Glomerular visceral epithelial cell (primary cell): ENCODE measurements around the gene CDH4.

Experiments used
- DNase-seq: peaks from one replicate; pipeline ENCODE4 v3.0.0-alpha.2; 2016; ENCODE audit errors: extremely low spot score

CDH4 gene

DNA sequence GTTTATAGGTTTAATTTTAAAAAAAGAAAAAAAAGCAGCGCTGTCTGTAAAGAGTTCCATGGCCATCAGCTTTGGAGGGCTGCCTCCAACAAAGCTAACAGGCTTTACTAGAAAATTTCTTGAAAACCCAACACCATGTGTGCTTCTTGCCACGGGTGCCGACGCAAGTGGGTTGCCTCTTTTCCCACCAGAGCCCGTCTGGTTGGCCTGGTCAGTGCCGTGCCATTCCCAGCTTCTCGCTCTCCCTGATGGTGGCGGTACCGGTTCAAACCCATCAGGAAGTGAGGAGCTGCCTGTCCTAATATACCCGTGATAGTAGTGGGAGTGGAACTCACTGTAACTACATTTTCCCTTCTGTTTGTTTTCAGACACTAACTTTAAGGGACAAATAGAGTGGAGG is 73.7 kb downstream of the CDH4 start:
- DNase-seq: no peak

DNA sequence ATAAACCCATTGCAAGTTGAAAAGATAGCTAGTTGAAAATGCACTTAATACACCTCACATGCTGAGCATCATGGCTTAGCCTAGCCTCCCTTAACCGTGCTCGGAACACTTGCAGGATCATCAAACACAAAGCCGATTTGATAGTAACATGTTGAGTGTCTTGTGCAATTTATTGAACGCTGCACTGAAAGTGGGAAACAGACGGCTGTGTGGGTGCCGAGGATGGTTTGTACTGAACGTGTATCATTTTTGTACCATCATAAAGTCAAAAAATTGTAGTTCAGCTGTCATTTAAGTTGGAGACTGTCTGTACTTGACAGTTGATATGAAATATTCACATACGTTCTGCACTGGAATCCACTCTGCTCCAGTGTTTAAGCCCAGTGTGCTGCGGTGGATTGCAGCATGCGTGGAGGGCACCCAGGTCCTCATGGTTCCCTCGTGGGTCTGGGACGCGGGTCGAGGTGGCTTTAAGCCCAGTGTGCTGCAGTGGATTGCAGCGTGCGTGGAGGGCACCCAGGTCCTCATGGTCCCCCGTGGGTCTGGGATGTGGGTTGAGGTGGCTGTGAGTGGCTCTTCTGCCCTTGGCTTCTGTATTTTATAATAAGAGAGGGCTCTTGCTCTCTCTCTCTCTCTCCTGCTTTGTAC is 77.0 kb downstream of the CDH4 start:
- no peak for DNase-seq

DNA sequence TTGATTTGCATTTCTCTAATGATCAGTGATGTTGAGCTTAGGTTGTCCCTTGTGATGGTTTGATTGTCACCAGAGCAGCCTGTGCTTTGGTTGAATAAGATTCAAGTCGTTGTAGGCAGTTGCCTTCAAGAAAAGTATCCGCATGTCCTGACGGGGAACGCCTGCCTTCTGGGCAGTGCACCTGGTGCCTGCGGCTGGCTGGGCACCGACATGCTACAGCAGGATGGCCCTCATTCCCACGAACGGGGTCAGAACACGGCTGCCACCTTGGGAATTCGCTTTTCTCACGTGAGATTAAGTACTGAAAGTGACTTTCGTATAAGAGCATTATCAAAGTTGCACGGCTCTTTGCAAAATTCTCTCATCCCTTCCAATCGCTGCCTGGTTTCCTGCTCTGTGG is 78.4 kb downstream of the CDH4 start:
- DNase-seq: no peak

DNA sequence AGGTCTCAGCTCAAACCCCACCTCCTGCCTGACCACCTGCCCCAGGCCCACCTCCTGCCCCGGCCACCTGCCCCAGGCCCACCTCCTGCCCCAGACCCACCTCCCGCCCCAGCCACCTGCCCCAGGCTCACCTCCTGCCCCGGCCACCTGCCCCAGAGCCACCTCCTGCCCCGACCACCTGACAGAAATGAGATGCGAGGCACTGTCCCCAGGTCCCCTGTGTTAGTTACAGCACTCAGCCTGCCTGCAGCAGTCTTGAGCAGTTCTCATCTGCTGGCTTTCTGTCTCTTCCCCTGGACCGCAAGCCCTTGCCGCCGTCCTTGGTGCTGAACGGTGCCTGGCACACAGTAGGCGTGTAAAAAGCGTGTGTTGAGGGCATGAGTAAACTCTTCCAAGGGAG is 79.5 kb downstream of the CDH4 start:
- peak; percentile 24 for DNase-seq

DNA sequence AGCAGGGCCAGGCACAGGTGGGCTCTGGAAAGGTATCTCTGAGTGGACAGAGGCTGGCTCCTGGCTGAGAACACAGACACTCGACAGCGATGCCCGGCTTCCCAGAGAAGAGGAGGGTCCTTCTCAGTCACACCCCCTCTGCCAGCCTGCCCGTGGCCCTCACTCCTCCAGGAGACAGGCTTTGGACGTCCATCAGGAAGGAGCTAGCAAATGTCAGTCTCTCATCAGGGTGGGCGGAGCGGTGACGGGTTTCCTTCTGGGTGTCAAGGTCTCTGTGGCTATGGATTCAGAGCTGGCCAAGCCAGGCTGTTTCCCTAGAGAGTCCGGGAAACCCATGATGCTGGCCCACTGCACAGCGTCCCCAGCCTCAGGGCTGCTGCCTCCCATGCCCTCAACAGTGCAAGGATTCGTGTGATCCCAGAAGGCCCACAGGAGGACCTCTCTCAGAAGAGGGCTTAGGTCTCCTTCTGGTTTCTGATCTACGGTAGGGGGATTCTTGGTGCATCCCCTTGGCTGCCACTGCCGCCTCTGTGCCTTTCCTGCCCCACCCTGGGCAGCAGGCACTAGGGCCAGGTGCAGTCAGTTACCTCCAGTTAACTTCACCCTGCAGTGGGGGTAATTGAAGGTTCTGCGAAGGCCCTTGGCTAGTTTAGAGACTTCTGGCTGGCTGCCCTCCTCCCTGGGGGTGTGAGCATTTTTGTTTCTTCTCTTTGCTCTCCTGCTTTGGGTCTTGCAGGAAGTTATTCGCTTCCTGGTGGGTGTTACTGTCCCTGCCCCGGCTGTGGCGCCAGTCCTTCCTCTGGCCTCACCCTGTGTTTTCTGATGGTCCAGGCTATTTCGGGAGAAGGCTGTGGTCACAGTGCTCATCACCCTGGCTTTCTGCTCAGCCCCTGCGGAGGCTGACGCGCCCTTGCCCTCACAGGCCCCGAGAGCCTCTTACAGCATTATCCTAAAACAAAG is 80.2 kb downstream of the CDH4 start:
- DNase-seq: no peak

DNA sequence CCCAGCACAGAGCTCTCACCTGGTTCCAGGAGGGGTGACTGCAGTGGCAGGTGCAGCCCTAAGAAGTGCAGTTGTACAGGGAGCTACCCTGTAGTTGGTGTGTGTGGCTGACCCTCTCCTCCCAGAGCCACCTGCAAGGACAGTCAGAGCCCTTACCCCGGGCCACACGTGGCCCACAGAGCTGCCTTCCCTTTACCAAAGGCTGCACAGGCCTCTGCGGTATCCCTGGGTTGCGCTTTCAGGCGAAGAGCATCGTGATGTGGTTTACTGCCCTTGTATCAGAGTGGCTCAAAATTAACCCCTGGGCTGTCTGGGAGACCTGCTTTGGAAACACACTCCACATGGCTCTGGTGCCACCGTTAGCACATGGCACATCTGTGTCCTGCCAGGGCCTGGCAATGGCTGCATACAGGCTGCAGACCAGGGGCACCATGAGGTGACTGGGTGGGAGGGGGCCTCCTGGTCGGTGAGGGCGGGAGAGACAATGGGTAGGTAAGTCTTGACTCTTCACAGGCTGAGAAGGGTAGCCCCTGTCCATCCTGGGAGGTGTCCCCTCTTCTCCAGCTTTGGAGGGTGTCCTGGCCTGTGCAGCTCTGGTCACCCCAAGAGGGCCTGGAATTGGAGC is 81.5 kb downstream of the CDH4 start:
- no peak for DNase-seq

DNA sequence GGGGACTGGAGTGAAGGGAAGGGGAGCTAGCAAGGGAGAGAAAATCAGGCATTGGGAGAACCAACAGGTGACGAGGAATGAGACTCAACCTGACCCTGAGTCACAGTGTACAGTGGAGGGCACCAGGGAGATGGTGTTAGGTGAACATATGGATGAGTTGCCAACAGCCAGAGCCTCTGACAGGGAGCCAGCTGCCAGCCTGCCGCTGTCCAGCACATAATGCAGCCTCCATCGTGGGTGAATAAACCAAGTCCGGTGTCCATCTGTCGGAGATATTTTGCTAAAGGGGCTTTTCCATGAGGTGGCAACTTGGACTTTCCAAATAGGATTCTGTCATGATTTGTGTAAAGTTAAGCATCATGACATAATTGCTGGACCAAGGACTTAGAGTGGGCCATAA is 88.1 kb downstream of the CDH4 start:
- no peak for DNase-seq

DNA sequence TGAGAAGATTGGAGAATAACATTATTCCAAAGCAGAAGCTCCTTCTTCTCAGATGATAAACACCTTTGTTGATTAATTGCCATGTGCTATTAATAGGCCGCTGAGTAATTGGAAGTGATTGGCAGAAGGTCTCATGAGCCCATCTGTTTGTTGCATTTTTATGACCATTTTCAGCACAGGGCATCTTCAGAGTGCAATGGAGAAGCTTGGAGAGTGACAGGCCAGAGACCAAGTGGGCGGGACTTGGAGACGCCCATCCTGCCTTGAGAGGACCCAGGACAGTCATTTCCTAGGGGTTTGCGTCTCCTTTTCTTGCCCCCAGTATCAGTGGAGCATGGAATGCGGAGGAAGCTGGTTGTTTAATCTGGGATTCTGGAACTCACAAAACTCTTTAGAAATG is 89.5 kb downstream of the CDH4 start:
- no peak for DNase-seq

DNA sequence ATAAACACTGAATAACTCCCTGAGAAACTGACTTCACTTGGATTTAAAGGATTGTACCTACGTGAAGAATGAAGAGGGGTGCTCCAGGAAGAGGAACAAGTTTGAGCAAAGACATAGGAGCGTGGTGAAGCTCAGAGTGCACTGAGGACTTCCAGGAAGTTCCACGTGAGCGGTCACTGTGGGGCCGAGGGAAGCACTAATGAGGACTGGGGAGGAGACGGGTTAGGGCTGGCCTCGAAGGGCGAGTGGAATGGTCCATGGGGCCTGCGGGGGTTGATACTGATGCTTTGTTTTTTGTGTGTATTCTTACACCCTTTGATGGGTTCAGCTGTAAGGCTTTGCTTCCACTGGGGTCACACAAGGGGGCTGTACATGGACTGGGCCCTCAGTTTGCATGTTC is 91.9 kb downstream of the CDH4 start:
- DNase-seq: no peak

DNA sequence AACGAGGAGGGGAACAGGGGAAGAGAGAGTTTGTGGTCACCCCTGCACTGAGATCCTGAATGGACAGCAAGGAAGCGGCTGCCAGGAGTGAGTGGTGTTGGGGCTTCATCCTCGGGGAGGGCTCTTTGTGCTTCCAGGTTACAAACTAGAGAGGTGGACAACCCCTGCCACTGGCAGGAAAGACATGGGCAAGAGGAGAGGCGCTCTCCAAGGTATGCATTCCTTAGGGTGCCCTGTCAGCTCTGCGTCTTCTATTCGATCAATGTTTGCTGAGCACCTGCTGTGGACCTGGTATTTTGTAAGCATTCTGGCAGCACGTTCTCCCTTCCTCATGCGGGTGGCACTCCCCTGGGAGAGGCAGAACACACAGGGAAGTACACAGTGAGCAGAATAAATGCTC is 93.6 kb downstream of the CDH4 start:
- no peak for DNase-seq

DNA sequence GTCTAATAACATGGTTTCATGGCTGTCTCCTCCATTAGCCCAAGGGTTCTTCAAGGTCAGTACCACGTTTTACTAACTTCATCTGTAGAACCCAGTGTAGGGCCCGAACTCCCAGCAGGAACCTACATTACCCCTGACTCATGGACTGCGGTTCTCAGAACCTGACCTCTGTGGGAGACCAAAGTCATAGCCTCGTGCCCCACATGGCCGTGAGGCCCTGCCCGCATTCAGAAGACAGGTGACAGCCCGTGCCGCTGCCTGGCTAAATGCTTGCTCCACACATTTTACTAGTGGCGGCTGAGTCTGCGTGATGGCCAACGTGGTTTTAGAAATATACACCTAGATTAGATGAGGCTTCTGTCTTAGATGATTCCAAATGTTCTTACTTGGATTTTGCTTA is 94.9 kb downstream of the CDH4 start:
- no peak for DNase-seq

DNA sequence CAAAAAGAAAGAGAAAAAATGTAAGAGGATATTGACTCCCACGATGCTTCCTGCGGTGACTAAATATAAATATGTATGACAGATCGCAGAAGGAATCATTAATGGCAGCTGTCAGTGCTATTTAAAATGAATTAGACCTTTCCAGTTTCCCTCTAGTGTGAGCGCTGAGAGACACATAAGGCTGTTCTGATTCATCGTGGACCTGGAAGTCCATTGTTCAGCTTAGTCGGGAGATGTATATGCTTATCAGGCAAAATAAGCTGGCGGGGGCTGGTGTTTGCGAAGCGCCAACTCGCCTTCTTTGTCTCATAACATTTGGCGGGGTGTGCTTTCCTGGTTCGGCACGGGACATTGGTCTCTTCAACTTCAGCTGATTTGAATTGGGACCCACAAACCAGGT is 95.4 kb downstream of the CDH4 start:
- DNase-seq: no peak

DNA sequence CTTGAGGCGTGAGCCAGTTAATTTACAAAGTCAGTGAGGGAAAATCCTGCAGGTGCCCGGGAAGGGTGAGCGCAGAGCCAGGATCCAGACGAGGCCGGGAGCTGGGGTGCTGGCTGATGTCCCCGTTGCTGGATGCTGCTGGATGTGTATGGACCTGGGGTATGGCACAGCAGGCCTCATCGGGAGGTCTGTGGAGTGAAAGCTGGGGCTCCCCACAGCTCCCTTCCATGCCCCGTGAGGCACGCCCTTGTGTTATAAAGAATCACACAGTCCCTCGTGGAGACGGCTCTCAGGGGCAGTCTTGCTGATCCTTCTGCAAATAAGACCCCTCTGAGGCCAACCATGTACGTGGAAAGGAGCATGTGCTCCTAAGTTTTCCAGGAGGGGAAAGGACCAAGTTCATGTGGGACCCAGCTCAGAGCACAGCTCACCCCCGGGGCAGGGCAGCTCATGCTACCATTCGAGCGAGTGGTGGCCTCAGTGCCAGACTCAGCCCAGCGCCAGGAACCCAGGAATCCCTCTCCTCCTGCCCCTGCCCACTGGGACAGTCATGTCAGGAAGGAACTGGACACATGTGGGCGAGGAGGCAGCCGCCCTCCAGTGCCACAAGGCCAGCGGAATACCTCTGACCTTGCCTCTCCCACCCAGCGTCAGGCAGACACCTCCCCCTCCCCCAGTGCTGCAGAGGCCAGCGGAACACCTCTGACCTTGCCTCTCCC is 97.5 kb downstream of the CDH4 start:
- DNase-seq: no peak

DNA sequence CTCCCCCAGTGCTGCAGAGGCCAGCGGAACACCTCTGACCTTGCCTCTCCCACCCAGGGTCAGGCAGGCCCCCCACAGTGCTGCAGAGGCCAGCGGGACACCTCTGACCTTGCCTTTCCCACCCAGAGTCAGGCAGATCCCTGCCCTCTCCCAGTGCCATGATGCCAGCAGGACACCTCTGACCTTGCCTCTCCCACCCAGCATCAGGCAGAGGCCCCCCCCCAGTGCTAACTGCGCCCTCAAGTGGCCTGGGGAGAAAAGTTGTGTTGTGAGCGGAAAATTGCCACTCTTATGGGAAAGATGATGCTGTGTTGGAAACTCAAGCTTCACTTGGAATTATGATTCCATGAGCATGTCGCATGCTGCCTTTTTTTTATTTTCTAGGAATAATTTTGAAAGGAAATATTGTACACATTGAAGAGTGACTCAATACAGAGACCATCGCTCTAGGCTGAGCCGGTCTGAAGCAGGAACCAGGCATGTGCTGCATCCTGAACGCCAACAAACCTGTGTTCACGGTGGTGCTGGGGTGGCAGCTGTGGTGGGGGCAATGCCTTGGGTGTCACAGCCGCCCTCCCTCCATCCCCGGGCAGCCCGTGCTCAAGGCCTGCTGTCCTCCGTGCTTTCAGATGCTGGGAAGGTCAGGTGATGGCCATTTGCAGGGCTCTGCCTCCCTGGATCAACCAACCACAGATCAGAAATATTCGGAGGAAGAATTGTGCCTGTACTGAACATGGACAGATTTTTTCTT is 98.6 kb downstream of the CDH4 start:
- DNase-seq: no peak

DNA sequence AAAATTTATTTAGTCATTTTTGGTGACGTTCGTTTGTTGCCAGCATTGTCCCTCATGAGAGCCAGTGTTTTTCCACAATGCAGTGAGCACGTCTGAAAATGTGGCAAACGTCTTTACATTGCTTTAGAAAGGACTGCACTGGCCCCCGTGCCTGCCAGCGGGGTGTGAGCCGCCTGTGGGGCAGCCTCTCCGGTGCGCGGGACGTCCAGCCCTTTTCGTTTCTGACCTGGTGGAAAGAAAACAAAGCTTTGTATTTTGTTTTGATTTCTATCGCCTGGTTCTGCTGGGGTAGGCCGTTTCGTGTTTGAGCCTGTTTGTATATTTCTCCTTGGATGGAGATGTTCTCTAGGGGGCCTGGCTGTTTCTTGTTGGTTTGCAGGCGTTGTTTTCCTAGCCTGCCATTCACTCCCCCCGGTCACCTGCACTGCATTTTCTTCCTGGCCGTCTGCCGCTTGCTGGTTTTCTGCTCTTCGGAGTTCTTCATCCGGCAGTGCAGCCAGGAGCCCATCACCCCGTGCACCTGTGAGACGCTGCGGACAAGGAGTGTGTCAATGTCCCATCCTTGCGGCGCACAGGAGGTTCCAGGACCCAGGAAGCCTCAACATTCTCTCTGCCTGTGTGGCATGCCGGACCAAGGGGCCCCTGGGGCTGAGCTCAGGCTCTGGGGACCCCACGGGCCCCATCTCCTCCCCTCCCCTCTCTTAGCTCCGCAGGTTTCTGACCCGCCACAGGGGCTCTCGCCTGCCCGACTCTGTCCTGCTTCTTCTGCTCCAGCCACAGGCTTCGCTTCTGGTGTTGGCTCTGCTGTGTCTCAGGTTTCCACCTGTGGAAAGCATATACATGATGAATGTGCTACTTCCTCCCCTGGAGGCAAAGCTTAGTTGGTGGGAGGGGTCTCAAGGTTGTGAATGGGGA is 100.5 kb downstream of the CDH4 start:
- DNase-seq: no peak

DNA sequence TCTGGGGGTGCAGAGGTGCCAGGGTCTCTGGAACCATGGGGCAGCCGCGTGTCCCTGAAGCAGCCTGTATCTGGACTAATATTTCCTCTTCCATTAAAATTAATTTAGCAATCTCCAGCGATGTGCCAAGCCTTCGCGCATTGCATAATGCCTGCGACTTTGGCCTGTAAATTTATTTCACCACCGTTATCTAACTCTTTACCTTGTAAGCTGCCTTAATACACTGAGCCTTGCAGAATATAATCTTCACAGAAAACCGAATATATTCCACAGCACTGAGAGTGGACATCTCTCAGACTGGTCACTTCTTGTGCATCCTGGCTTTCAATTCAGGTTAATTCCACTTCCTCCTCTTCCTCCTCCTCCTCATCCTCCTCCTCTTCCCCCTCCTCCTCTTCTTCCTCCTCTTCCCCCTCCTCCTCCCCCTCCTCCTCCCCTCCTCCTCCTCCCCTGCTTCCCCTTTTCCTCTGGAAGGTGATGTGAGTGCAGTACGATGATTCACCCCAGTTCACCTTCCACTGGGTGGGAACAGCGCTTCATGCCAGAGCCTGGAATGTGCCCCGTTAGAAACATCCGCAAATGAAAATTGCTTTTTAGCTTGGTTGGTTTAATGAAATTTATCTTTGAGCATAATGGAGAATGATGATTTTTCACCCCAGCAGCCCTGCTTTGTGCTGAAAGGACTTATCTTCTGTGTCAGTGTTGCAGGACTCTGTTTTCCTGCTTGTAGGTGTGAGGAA is 101.4 kb downstream of the CDH4 start:
- peak; percentile 59 for DNase-seq

DNA sequence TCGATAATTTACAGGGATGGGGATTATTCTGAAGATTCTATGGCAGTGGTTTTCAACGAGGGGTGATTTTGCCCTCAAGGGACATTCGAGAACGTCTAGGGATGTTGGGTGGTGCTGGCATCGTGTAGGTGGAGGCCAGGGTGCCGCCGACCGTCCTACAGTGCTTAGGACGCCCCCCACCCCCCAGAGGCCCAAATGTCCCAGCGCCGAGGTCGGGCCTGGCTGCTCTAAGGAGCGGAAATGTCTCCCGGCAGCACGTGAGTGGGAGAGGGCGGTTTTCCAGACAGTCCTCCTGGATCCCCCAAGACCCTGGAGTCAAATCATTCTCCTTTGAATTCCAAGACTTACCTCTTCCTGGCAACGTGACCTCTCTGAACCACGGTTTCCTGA is 101.9 kb downstream of the CDH4 start:
- DNase-seq: no peak

DNA sequence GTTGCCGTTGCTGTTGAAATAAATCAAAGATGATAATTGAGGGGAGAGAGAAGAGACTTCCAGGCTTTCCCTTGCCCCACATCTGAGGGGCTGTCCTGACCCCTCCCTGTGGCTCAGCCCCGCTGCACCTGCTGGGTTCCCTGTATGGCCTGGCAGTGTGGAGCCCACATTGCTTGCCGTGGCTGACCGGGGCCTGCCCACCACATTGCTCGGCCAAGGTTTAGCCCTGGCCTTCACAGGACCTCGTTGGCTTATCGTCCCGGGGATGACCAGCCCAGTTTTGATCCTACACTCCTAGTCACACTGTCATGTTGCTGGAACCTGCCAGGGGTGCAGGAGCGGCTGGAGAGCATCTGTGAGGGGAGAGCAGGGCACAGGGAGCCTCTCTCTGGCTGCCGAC is 102.4 kb downstream of the CDH4 start:
- no peak for DNase-seq

DNA sequence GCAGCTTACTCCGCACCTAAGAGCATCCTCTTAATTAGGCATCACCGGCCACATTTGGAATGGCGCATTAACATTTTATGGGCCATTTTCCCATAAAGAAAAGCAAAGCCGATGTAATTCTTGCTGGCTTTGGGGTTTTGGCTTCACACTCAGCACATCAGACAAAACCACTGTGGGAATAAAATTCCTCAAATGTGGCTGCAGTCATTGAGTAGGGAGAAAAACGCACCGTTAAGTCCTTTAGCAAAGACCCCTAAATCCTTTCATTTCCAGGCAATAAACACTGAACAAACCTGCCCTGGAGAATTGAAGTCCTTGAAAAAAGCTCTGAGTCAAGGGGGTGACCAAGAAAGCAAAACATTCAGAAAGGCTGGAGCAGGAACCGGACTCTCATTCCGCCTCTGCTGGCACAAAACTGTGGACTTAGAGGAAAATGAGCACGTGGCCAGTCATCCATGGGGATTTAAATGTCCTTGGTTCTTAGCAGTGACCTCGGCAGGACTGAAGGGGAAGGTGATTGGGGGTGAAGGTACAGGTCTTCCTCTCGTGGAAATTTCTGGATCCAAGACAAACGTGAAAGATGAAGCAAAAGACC is 102.9 kb downstream of the CDH4 start:
- DNase-seq: no peak
